Body of pancreas (tissue), 4 donors: Measurements from ENCODE around the gene DDAH2.

Experiments used
- POLR2A ChIP-seq, 3 donors: fragments of 450-650 bp; IDR thresholded peaks; one replicate each; pipeline ENCODE4 v1.6.1; 2016; ENCODE audit warnings: antibody characterized with exemption in 3 of 3, mild to moderate bottlenecking in 2 of 3
- TF ChIP-seq, protein P1 (sequence below), 7 experiments: fragments of 450-650 bp in 4 of 7; fragments of 200-600 bp in 3 of 7; sonication (generic) in 3 of 7; IDR thresholded peaks; one replicate each; pipeline ENCODE4 v1.5.1; 2016 to 2019; ENCODE audit warnings: antibody characterized with exemption in 7 of 7

DNA sequence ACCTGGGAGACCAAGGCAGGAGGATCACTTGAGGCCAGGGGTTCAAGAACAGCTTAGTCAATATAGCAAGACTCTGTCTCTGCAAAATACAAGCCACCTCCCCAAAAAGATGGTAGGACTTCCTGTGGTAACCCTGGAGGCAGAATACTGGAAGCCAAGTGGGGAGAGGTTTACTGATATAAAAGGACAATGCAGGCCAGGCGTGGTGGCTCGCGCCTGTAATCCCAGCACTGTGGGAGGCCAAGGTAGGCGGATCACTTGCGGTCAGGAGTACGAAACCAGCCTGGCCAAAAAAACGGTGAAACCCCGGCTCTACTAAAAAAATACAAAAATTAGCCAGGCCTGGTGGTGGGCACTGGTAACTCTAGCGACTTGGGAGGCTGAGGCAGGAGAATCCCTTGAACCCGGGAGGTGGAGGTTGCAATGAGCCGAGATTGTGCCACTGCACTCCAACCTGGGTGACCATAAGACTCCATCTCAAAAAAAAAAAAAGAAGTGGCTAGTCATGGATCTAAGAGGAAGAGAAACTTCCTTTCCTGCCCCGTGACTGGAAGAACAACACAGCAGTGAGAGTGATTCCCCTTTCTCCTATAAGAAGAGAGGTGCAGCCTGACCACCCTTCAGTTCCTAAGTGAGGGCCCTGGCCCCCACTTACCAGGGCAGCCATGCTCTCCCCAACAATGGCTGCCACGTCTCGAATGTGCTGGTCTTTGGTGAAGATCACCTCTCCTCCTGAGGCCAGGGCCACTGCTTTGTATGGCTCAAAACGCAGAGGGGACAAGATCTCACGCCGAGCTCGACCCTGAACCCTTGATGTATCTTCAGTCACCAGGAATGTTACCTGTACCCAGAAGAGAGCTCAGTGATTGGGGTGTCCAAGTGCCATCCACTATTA lies 39.5 kb upstream of the DDAH2 start:
- TF ChIP-seq, protein P1, sequence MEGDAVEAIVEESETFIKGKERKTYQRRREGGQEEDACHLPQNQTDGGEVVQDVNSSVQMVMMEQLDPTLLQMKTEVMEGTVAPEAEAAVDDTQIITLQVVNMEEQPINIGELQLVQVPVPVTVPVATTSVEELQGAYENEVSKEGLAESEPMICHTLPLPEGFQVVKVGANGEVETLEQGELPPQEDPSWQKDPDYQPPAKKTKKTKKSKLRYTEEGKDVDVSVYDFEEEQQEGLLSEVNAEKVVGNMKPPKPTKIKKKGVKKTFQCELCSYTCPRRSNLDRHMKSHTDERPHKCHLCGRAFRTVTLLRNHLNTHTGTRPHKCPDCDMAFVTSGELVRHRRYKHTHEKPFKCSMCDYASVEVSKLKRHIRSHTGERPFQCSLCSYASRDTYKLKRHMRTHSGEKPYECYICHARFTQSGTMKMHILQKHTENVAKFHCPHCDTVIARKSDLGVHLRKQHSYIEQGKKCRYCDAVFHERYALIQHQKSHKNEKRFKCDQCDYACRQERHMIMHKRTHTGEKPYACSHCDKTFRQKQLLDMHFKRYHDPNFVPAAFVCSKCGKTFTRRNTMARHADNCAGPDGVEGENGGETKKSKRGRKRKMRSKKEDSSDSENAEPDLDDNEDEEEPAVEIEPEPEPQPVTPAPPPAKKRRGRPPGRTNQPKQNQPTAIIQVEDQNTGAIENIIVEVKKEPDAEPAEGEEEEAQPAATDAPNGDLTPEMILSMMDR (IDR thresholded peaks at IDR 0.05): no peak
- no peak for TF ChIP-seq POLR2A (IDR thresholded peaks at IDR 0.05)
